GM18517 (cell line): ENCODE data around the gene PAQR7.
"Not testable (repeated sequence)": the region's sequence is repeated elsewhere in the genome, so short reads cannot be mapped to it uniquely, and the experiment has no call there.

Experiments used
- ATAC-seq: cut with Tn5 transposase; IDR thresholded peaks from one replicate; pipeline ENCODE4 v1.9.1; 2021; ENCODE audit warnings: mild to moderate bottlenecking, moderate library complexity; ENCODE audit not compliant: unreplicated experiment

Gene PAQR7

DNA sequence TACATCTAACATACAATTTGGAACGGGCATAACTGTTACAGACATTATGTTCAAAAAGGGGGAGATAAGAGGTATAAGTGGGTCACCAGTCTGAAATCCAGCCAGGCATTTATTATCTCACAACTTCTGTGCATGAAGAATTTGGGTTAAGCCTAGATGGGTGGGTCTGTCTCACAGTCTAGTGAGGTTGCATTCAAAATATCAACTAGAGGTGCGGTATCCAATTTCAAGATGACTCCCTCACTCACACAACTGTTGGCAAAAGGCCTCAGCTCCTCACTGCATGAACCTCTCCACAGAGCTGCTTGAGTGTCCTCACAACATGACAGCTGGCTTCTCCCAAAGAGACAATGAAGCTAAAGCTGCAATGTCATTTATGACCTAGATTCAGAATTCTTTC is 21.0 kb downstream of the PAQR7 start:
- no peak for ATAC-seq

DNA sequence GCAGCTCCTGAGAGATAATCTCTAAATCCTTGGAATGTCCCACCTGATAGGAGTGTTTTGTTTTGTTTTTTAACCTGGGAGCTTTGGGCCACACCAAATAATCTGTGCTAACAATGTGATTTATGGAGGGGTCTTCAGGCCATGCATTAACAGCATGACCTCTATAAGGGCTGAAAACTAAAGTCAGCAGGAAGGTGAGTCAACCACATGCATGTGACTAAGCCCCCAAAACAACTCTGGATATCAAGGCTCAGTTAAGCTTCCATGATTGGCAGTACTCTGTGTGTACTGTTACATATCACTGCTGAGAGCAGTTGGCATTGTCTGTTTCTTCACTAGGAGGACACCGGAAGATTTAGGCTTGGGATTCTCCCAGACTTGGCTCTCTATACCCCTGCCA is 27.0 kb downstream of the PAQR7 start:
- ATAC-seq, result no peak

DNA sequence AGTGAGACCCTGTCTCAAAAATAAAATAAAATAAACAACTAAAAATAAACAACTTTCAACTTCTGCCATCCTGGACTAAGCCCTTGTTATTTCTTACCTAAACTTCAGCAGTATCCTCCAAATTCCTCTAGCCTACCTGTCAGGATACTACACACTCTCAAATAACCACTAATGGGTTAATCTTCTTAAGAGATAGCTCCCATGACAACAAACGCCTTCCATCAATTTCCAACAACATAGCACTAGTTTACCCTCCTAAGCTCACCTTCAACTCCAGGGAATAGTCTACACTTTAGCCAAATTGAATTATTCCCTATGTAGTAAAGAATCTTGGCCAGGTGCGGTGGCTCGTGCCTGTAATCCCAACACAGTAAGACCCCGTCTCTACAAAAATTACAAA is 27.6 kb downstream of the PAQR7 start:
- ATAC-seq, result no peak

DNA sequence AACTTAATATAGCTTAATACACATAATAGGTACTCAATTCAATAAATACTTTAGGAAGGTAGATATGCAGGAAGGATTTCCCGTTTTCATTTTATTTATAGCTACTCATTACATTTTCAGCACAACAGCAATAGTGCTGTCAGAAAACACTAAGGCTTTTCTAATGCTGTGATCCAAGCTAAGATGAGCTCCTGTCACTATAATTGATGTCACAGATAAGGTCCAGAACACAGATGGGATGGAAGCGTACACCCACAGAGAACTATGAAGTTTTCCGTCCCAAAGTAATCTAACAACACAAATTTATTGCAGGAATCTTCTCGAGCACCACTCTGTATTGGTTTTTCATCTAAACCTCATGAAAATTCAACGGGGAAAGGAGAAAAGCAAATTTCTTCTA is 29.8 kb downstream of the PAQR7 start:
- no peak for ATAC-seq

DNA sequence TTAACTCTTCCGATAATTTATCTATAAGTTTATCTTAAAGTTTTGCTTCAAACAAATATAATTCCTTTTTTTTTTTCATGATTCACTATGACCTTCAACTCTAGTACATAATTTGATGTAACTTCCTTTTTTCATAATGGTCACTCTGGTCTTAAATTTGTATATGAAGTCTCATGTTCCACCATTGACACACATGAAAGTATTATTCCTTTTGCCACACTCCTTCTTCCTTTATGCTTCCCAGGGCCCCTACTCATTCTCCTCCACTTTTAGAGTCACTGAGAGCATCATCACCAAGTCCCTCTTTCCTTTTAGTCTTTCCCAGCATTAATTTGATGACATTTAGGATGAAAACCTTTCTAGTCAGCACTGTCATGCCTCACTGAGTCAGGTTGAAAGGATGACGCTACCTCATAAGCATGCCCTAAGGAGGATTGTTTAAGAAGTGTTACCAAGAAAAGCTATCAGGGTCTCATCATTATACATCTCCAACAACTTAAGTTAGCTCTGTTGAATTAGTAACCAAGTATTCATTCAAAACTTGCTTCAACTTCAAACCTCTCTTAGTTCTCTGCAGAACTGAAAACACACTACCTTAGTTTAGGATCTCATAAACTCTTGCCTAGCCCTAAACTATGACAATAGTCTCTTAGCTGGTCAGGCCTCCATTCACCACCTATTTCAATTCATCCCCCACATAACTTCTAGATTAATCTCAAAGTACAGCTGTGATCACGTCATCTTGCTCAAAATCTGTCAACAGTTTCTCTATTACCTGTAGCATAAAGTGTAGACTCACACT is 30.8 kb downstream of the PAQR7 start:
- ATAC-seq, result no peak

DNA sequence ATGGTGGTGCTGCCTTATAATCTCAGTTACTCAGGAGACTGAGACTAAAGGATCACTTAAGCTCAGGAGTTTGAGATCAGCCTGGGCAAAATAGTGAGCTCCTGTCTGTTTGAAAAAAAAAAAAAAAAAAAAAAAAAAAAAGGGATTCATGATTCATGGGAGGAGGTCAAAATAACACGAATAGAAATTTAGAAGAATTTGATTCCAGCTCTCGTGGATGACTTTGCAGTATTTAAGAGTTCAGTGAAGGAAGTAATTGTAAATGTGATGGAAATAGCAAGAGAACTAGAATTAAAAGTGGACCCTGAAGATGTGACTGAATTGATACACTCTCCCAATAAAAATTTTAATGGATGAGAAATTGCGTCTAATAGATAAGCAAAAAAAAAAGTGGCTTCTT is 32.0 kb downstream of the PAQR7 start:
- ATAC-seq, result no peak

DNA sequence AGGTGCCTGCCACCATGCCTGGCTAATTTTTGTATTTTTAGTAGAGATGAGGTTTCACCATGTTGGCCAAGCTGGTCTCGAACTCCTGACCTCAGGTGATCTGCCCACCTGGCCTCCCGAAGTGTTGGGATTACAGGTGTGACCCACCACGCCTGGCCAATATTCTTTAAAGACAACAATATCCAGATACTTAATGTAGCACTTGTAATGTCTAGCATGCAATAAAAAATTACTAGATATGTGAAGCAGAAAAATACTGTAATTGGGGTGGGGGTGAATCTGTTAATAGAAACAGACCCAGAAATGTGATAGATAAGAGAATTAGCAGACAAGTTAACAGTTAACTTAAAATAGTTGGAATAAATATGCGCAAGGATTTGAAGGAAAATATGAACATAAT is 35.7 kb downstream of the PAQR7 start:
- not testable (repeated sequence) for ATAC-seq

DNA sequence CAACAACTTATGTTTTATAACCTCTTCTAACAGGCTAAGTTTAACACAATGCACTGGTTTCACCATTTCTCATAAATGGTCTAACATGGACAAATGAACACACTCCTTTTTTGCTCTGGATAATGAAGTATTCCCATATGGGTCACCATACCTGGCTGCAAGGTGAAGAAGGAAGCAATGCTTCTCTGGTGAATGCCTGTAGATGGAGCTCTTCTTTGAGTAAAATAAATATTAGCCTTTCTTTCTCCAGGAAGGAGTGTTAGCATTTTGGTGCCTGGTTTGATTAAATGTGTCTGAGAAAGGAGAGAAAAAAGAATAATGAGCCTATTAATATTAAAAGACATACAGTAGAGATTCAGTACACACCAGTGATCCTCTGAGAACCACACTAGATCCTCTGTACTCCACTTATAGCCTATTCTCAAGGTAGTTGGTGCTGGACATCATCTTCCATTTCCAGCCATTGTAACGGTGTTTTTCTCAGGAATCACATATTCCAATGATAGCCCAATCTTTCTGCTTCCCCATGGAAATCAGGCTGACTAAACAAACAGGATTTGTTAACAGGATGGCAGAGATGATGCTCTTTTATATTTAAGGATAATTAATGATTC is 38.1 kb downstream of the PAQR7 start:
- no peak for ATAC-seq

DNA sequence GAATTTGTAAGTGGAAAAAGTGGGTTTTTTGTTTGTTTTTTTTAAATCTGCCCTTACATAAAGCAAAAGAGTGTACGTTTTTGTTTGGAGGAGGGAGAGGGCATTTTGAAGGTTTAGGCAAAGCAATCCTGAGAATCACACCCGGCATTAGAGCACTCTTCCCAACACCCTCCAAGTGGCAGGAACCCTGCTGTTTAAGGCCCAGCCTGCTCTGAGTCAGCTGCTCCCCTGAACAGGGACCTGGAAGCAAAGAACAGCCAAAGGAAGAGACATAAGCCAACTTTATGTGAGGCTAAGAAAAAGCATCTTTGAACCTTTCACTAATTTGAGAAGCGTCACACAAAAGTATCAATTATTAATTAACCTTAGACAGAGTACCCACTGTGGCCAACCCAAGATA is 38.8 kb downstream of the PAQR7 start:
- ATAC-seq, result no peak

DNA sequence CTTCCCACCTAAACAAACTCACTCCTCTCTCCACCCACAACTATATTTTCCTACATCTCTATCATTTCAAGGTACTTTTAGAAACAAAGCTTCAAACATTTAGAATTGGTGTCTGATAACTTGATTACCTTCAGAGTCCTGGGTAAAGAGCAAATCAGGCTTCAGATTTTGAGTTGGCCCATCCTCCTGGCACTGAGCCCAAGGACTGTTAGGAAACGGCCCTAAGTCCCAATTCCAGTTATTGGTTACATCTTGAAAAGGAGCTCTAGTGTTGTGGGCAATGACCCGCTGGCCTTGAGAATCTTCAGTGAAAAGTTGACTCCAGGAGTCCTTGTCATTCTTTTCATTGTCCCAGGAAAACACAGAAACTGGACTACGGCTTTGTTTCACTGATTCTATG is 40.6 kb downstream of the PAQR7 start:
- no peak for ATAC-seq

DNA sequence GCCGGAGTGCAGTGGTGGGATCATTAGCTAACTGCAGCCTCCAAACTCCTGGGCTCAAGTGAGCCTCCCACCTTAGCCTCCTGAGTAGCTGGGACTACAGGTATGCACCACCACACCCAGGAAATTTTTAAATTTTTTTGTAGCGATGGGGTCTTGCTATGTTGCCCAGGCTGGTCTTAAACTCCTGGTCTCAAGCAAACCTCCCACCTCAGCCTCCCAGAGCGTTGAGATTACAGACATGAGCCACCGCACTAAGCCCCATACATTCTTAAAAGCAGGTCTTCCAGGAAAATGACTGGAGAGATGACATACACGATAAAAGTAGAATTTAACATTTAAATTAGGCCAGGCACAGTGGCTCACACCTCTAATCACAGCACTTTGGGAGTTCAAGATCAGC is 42.4 kb downstream of the PAQR7 start:
- ATAC-seq, result no peak

DNA sequence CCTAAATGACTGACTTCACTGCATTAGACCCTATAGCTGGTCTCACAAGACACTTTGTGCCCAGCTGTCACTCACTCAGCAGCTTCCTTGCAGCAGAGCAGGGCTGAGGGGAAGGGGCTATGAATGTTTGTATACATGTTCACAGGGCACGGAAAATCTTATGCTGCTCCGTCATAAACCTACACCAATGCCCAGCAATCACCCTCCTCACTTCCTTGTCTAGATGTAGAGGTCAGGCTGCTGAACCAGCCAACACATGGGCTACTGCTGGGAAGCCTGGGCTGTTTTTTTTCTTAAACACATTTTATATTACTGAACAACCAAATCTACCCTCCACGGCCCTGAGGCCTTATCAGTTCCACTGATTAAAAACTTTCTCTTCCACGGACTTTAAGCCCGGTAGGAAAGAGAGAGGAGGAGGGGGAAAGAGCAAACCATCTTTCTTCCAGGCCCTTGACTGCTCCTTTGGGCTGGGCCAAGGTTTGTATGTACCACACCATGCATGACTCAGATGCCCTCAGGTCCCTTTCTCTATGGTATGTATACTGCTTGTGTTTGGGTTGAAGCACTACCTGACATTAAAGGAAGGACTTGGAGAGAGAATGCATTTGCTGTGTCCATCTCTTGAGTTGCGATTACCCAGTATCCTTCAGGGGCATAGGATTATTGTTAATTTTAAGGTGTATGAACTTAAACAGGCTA is 43.0 kb downstream of the PAQR7 start:
- no peak for ATAC-seq

DNA sequence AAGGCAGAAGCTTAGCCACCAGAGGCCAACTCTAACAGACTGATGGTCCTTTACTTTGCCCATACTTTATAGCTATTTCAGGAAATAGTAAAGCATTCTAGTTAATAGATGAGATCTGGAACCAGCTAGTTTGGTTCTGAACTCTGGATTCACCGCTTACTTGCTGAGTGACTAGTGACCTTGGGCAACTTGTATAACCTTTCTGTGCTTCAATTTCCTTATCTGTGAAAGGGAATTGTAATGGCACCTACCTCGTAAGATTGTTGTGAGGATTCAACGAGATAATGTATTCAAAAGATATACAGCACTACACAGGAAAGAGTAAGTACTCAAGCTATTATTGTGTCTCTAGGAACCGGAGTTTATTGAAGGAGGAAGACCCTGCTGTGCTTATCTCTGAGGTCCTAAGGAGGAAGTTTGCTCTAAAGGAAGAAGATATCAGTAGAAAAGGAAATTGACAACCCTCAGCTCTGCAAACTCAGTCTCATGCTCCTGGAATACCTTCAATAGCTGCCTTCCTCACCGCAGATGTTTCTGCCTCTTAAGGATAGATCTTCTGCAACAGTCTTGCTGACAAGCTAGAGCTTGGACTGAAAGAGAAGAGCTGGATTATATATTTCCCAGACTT is 43.8 kb downstream of the PAQR7 start:
- no peak for ATAC-seq

DNA sequence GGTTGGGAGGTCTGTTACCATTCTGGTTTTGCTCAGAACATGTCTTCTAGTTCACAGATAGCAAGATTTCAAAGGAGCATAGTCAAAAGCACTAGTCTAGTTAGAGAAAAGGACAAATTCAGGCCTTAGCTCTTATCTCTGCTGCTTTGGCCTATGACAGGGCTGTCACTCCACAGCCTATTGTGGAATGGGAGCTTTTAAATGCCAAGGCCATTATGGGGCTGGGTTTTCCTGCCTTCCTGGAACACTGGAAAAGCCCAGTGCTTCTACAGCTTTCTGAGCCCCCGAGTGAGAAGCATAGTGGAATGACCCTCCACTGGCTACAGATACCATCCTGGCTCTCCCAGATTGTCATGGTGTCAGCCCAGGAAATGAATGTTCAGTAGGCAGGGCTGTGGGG is 46.5 kb downstream of the PAQR7 start:
- ATAC-seq, result no peak

DNA sequence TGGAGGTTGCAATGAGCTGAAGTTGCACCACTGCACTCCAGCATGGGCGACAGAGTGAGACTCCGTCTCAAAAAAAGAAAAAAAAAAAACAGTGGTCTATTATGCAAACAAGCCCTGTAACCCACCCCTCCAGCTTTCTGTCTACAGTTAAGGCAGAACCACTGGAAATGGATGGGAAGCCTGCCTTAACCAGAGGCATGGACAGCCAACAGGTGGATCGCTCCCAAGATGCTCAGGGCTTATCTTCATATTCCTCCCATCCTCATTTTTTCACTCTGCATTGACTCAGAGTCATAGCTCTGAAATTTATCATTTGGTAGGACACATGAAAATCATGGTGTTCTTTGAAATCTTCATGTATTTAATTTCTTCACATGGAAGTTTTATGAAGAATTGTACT is 47.0 kb downstream of the PAQR7 start:
- ATAC-seq, result no peak

DNA sequence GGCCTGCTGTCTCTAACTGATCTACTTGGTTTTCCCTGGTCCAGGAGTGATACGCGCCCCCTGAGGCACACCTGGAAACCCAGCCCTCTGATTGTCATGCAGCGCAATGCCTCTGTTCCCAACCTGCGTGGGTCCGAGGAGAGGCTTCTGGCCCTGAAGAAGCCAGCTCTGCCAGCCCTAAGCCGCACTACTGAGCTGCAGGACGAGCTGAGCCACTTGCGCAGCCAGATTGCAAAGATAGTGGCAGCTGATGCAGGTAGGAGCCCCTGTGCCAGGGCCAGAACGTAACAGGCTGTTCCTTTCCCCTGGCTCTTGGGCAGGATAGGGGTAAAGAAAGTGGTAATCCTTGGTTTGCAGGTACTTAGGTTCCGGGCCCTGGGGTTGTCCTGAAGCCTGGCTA is 48.9 kb downstream of the PAQR7 start:
- ATAC-seq, result no peak

DNA sequence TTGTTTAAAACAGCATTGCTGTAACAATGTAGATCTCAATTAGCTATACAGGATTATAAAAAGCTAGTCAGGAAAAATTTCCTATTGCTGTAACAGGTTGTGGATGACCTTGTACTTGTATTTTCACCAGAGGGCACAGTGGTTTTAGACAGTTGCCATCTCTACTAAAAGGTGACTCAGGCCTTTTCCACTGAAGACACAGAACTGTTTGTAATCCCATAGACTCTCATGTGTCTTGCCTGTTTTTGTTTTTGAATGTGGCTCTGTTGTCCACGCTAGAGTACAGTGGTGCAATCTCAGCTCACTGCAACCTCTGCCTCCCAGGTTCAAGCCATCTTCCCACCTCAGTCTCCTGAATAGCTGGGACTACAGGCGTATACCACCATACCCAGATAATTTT is 49.9 kb downstream of the PAQR7 start:
- ATAC-seq, result no peak

DNA sequence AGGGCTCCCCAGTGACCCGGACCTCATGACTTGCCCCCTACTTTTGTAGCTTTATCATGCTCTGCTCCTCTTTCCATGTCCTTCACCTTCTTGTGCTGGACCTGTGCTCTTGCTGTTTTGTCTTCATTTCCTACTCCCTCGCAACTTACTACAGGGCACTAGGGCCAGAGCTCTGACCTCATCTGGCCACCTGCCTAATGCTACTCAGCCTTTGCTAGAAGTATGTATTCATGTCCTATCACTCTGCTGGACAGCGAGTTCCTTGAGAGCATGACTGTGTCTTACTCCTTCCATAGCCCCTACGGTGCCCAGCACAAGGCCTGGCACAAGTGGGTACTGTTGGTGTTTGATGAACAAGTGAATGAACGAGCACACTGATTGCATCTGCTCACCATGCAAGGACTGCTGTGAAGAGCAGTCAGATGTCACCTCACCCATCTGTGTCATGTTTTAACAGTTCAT is 53.8 kb downstream of the PAQR7 start:
- no peak for ATAC-seq

DNA sequence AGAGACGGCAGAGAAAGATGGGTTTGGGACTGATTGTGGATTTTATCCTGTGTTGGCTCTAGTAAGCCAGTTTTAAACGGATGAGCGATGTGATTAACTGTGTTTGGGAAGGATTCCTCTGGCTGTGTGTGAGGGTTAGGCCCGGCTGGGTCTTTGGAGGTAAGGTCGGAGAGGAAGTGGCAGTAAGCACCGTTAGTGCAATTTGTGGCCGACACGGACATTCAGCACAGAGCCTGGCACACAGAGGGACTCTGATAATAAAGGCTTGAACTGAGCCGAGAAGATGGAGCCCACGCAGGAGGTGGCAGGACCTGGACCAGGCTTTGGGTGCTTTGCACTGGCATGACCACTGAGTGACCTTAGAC is 54.4 kb downstream of the PAQR7 start:
- no peak for ATAC-seq

DNA sequence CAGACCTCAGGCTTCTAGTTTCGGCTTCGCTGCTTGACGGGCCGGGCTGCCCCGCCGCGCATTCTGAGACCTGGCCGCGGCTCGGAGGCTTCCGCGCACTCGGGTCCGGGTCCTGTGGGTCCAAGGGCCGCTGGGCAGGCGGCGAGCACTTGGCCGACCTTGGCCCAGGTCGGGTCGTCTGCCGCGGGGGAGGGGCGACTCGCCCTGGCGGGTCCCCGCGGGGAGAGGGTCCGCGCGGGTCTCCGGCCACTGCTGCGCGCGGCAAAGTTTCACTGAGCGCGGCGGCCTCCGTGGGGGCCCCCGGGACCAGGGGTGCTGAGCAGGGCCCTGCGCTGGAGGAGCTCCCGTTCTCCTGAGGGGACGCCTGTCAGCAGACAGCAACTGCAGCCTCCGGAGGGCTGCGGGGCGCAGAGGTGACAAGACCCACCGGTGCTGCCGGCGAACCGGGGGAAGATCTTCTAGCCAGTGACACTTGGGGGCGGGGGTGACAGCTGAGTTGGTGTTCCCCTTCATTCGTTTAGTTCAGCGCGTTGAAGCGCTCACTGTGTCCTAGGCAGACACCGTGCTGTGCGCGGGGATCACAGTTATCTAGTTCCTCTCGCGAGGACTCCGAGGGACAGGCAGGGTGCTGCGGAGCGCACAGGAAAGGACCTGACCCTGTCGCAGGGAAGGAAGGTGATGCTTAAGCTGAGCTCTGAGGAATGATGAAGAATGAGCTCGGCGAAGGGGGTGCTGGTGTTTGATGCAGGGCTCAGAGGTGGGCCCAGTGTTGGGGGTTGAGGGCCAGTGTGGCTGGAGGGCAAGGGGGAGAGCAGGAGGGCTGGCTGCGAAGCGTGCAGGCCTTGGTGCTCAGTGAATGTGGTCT is 55.0 kb downstream of the PAQR7 start:
- ATAC-seq, result peak; percentile 31
